HEK293 (cell line): ENCODE data around the gene CYP4F12.

Experiments
- CTCF ChIA-PET: fragments of 350-600 bp; formaldehyde crosslinking; extraction: SDS; loops from one replicate; lab custom pipeline; 2021; ENCODE audit warnings: antibody characterized with exemption; lab: Yijun Ruan, JAX
- POLR2A ChIA-PET: fragments of 300-600 bp; formaldehyde crosslinking; extraction: SDS; loops from one replicate; lab custom pipeline; 2020; ENCODE audit warnings: antibody characterized with exemption, inconsistent platforms; lab: Yijun Ruan, JAX
- H3K27ac ChIP-seq: fragments of 200-500 bp; sonication (Bioruptor generic); 2 replicates; pipeline ENCODE4 v1.5.1; 2014; ENCODE audit warnings: low read depth, low read length, control low read depth, inconsistent platforms; ENCODE audit errors: extremely low read depth
- H3K36me3 ChIP-seq, 2 experiments: fragments of 200-500 bp in 1 of 2; sonication (Bioruptor generic) in 1 of 2; 1 replicate in 1 of 2; 2 replicates in 1 of 2; pipeline ENCODE4 v1.5.1; 2014 to 2017; ENCODE audit warnings: inconsistent platforms in 2 of 2, low read length in 2 of 2; ENCODE audit not compliant: control insufficient read depth in 2 of 2, insufficient read depth in 1 of 2
- H3K4me1 ChIP-seq: fragments of 200-500 bp; sonication (Bioruptor generic); 2 replicates; pipeline ENCODE4 v1.5.1; 2014; ENCODE audit warnings: mild to moderate bottlenecking, low read length, inconsistent platforms; ENCODE audit not compliant: control insufficient read depth, insufficient read depth
- H3K4me3 ChIP-seq: 2 replicates; pipeline ENCODE4 v1.5.1; 2011; ENCODE audit warnings: low read depth, mild to moderate bottlenecking, control low read depth, low read length, moderate library complexity
- H3K9me3 ChIP-seq: fragments of 200-500 bp; sonication (Bioruptor generic); 2 replicates; pipeline ENCODE4 v1.5.1; 2014; ENCODE audit warnings: low read depth, low read length, inconsistent platforms; ENCODE audit not compliant: control insufficient read depth, insufficient read depth
- GFI1B ChIP-seq: fragments of 450-650 bp; formaldehyde crosslinking; IDR thresholded peaks from 2 replicates; pipeline ENCODE4 v1.5.1; 2016; ENCODE audit warnings: missing biosample characterization, missing genetic modification characterization
- KLF7 ChIP-seq: fragments of 450-650 bp; formaldehyde crosslinking; IDR thresholded peaks from 2 replicates; pipeline ENCODE4 v1.5.1; 2016; ENCODE audit warnings: missing biosample characterization, missing genetic modification characterization, borderline replicate concordance
- MEIS1 ChIP-seq: sonication (generic); formaldehyde crosslinking; IDR thresholded peaks from 2 replicates; pipeline ENCODE4 v1.8.1; 2022; ENCODE audit warnings: missing genetic modification reagents, mild to moderate bottlenecking, borderline replicate concordance
- TCF7L2 ChIP-seq: IDR thresholded peaks from 2 replicates; pipeline ENCODE4 v1.6.1; 2011; ENCODE audit warnings: low read depth, mild to moderate bottlenecking, inconsistent platforms, low read length, moderate library complexity, borderline replicate concordance
- ZBTB17 ChIP-seq: fragments of 450-650 bp; formaldehyde crosslinking; IDR thresholded peaks from 2 replicates; pipeline ENCODE4 v1.5.1; 2016; ENCODE audit warnings: missing biosample characterization, missing genetic modification characterization
- ZBTB20 ChIP-seq: fragments of 450-650 bp; formaldehyde crosslinking; IDR thresholded peaks from 2 replicates; pipeline ENCODE4 v1.5.1; 2016; ENCODE audit warnings: missing biosample characterization, missing genetic modification characterization
- ZBTB48 ChIP-seq: fragments of 450-650 bp; formaldehyde crosslinking; IDR thresholded peaks from 2 replicates; pipeline ENCODE4 v1.5.1; 2016; ENCODE audit warnings: missing biosample characterization, missing genetic modification characterization
- ZEB2 ChIP-seq: fragments of 450-650 bp; formaldehyde crosslinking; IDR thresholded peaks from 2 replicates; pipeline ENCODE4 v1.5.1; 2016; ENCODE audit warnings: missing biosample characterization, missing genetic modification characterization
- ZFHX2 ChIP-seq: fragments of 450-650 bp; formaldehyde crosslinking; conservative IDR thresholded peaks from 2 replicates; pipeline ENCODE4 v1.5.1; 2016; ENCODE audit warnings: missing biosample characterization, missing genetic modification characterization
- ZIC2 ChIP-seq: fragments of 450-650 bp; formaldehyde crosslinking; IDR thresholded peaks from 2 replicates; pipeline ENCODE4 v1.5.1; 2016; ENCODE audit warnings: missing biosample characterization, missing genetic modification characterization
- ZNF132 ChIP-seq: fragments of 450-650 bp; formaldehyde crosslinking; IDR thresholded peaks from 2 replicates; pipeline ENCODE4 v1.5.1; 2017; ENCODE audit warnings: missing biosample characterization, missing genetic modification characterization, borderline replicate concordance
- ZNF133 ChIP-seq: fragments of 450-650 bp; formaldehyde crosslinking; IDR thresholded peaks from 2 replicates; pipeline ENCODE4 v1.5.1; 2016; ENCODE audit warnings: missing biosample characterization, missing genetic modification characterization
- ZNF211 ChIP-seq: fragments of 450-650 bp; formaldehyde crosslinking; IDR thresholded peaks from 2 replicates; pipeline ENCODE4 v1.5.1; 2016; ENCODE audit warnings: low read depth, missing biosample characterization, missing genetic modification characterization
- ZNF214 ChIP-seq: fragments of 450-650 bp; formaldehyde crosslinking; IDR thresholded peaks from 2 replicates; pipeline ENCODE4 v1.5.1; 2017; ENCODE audit warnings: missing biosample characterization, mild to moderate bottlenecking, missing genetic modification characterization, borderline replicate concordance
- ZNF24 ChIP-seq: fragments of 450-650 bp; formaldehyde crosslinking; IDR thresholded peaks from 2 replicates; pipeline ENCODE4 v1.5.1; 2016; ENCODE audit warnings: missing biosample characterization, missing genetic modification characterization
- ZNF341 ChIP-seq: fragments of 450-650 bp; formaldehyde crosslinking; IDR thresholded peaks from 2 replicates; pipeline ENCODE4; 2016; ENCODE audit warnings: low read depth, missing biosample characterization, missing genetic modification characterization
- ZNF404 ChIP-seq: fragments of 450-650 bp; formaldehyde crosslinking; IDR thresholded peaks from 2 replicates; pipeline ENCODE4 v1.5.1; 2017; ENCODE audit warnings: missing biosample characterization, missing genetic modification characterization
- ZNF426 ChIP-seq: fragments of 450-650 bp; formaldehyde crosslinking; IDR thresholded peaks from 2 replicates; pipeline ENCODE4 v1.5.1; 2017; ENCODE audit warnings: missing biosample characterization, missing genetic modification characterization, mild to moderate bottlenecking, inconsistent platforms, moderate library complexity
- ZNF514 ChIP-seq: fragments of 450-650 bp; formaldehyde crosslinking; IDR thresholded peaks from 2 replicates; pipeline ENCODE4 v1.5.1; 2016; ENCODE audit warnings: missing biosample characterization, missing genetic modification characterization
- ZNF544 ChIP-seq: fragments of 450-650 bp; formaldehyde crosslinking; IDR thresholded peaks from 2 replicates; pipeline ENCODE4 v1.5.0; 2017; ENCODE audit warnings: missing biosample characterization, missing genetic modification characterization
- ZNF677 ChIP-seq: fragments of 450-650 bp; IDR thresholded peaks from 2 replicates; pipeline ENCODE4 v1.5.0; 2018; ENCODE audit warnings: missing biosample characterization, mild to moderate bottlenecking, missing genetic modification characterization, moderate library complexity
- ZSCAN23 ChIP-seq: fragments of 450-650 bp; formaldehyde crosslinking; IDR thresholded peaks from 2 replicates; pipeline ENCODE4 v1.5.1; 2016; ENCODE audit warnings: missing biosample characterization, missing genetic modification characterization
- ZXDB ChIP-seq: fragments of 450-650 bp; formaldehyde crosslinking; IDR thresholded peaks from 2 replicates; pipeline ENCODE4 v1.5.1; 2016; ENCODE audit warnings: missing biosample characterization, missing genetic modification characterization
- TF ChIP-seq, protein P1 (sequence below): fragments of 450-650 bp; formaldehyde crosslinking; IDR thresholded peaks from 2 replicates; pipeline ENCODE4 v1.5.1; 2016; ENCODE audit warnings: missing biosample characterization, missing genetic modification characterization

The CYP4F12 gene

DNA sequence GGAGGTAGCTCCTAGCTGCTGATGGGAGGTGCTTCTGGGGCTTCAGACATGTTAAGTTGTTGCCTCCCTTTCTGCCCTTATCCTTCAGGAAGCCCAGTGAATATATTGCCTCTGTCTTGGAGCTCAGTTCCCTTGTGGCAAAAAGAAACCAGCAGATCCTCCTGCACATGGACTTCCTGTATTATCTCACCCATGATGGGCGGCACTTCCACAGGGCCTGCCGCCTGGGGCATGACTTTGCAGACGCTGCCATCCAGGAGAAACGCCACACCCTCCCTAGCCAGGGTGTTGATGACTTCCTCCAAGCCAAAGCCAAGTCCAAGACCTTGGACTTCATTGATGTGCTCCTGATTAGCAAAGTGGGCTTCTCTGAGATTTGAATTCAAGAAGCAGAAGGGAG, 6.0 kb upstream of the CYP4F12 start (continued):
- TF ChIP-seq ZIC2 (tag by site-specific recombination): no peak
- no peak for TF ChIP-seq GFI1B (tag by site-specific recombination)

DNA sequence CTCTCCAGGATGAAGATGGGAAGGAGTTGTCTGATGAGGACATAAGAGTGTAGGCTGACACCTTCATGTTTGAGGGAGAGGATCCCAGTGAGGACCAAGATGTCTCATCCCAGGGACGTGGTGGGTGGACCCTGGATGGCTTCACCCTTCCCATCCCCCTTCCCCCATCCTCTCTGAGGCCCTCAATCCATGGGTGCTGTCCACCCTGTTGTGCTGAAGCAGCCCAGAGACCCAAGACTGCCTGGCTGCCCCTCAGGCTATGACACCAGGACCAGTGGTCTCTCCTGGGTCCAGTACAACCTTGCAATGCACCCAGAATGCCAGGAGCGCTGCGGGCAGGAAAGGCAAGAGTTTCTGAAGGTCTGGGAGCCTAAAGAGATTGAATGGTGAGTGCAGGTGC, 3.4 kb upstream of the CYP4F12 start:
- TF ChIP-seq, protein P1, sequence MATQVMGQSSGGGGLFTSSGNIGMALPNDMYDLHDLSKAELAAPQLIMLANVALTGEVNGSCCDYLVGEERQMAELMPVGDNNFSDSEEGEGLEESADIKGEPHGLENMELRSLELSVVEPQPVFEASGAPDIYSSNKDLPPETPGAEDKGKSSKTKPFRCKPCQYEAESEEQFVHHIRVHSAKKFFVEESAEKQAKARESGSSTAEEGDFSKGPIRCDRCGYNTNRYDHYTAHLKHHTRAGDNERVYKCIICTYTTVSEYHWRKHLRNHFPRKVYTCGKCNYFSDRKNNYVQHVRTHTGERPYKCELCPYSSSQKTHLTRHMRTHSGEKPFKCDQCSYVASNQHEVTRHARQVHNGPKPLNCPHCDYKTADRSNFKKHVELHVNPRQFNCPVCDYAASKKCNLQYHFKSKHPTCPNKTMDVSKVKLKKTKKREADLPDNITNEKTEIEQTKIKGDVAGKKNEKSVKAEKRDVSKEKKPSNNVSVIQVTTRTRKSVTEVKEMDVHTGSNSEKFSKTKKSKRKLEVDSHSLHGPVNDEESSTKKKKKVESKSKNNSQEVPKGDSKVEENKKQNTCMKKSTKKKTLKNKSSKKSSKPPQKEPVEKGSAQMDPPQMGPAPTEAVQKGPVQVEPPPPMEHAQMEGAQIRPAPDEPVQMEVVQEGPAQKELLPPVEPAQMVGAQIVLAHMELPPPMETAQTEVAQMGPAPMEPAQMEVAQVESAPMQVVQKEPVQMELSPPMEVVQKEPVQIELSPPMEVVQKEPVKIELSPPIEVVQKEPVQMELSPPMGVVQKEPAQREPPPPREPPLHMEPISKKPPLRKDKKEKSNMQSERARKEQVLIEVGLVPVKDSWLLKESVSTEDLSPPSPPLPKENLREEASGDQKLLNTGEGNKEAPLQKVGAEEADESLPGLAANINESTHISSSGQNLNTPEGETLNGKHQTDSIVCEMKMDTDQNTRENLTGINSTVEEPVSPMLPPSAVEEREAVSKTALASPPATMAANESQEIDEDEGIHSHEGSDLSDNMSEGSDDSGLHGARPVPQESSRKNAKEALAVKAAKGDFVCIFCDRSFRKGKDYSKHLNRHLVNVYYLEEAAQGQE (tag by site-specific recombination): peak; percentile 42; the same call in 1 of the 2 replicates
- TF ChIP-seq ZNF341 (tag by site-specific recombination): no peak
- TF ChIP-seq, all 188 proteins: peak for 1
- CTCF ChIA-PET: no interaction called here
- Histone ChIP-seq H3K4me1 (no peaks in the 10 kb centered on the region), H3K4me3 (no peak overlapping the region), H3K36me3 (no peaks in the 10 kb centered on the region), H3K9me3 (no peaks in the 10 kb centered on the region), H3K27ac (no peak overlapping the region)
- POLR2A ChIA-PET: no interaction called here

DNA sequence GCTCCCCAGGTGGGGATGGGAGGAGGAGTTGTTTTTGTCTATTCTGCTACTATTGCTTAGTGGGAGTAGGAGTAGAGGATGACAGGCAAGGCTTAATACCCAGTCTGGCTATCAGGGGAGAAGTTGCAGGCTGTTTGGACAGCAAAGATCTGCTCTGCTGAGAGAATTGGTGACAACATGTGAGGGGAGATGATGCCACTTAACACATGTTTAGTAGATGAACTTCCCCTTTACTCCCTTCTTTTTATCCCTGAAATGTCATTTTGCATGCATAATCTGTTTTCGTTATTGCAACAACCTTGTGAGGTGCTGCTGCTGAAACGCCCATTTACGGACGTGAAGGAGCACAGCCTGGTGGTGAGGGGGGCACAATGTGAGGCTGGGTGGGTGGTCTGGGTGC, 3.0 kb upstream of the CYP4F12 start:
- TF ChIP-seq ZNF677 (tag by site-specific recombination) (no peak), ZNF211 (no peak), TCF7L2 (no peak), ZNF514 (tag by site-specific recombination) (no peak), ZBTB17 (tag by site-specific recombination) (no peak), ZFHX2 (no peak), ZNF24 (tag by site-specific recombination) (no peak), KLF7 (tag by site-specific recombination) (no peak), ZNF426 (tag by site-specific recombination) (no peak), ZNF132 (tag by site-specific recombination) (no peak), ZNF214 (no peak), ZXDB (tag by site-specific recombination) (no peak), ZBTB20 (tag by site-specific recombination) (no peak), ZNF133 (no peak), ZEB2 (no peak), ZBTB48 (tag by site-specific recombination) (no peak), ZSCAN23 (no peak), ZNF544 (tag by site-specific recombination) (no peak), MEIS1 (CRISPR knock-in tag) (no peak), ZNF404 (tag by site-specific recombination) (no peak)
- H3K4me1 ChIP-seq: no peaks in the 10 kb centered on the region
- H3K36me3 ChIP-seq: no peaks in the 10 kb centered on the region
- H3K9me3 ChIP-seq: no peaks in the 10 kb centered on the region
- no peak overlapping the region for H3K4me3 ChIP-seq
- H3K27ac ChIP-seq: no peak overlapping the region
- ChIA-PET POLR2A (no interaction called here), CTCF (no interaction called here)
